NCI-H446 (cell line): ENCODE results near the gene NF1.

Source experiments
- DNase-seq, 2 experiments: peaks; one replicate each; lab custom pipeline; 2025; lab: John Stamatoyannopoulos, UW

The NF1 gene

GRCh38 chr17:31386542-31387075 lies 291.8 kb downstream of the NF1 start:
- no peak for DNase-seq

- DNase-seq, result no peak
Measured at GRCh38 chr17:31387438-31387837, 292.7 kb downstream of the NF1 start.

GRCh38 chr17:31388351-31388750 lies 293.6 kb downstream of the NF1 start:
- no peak for DNase-seq

DNA sequence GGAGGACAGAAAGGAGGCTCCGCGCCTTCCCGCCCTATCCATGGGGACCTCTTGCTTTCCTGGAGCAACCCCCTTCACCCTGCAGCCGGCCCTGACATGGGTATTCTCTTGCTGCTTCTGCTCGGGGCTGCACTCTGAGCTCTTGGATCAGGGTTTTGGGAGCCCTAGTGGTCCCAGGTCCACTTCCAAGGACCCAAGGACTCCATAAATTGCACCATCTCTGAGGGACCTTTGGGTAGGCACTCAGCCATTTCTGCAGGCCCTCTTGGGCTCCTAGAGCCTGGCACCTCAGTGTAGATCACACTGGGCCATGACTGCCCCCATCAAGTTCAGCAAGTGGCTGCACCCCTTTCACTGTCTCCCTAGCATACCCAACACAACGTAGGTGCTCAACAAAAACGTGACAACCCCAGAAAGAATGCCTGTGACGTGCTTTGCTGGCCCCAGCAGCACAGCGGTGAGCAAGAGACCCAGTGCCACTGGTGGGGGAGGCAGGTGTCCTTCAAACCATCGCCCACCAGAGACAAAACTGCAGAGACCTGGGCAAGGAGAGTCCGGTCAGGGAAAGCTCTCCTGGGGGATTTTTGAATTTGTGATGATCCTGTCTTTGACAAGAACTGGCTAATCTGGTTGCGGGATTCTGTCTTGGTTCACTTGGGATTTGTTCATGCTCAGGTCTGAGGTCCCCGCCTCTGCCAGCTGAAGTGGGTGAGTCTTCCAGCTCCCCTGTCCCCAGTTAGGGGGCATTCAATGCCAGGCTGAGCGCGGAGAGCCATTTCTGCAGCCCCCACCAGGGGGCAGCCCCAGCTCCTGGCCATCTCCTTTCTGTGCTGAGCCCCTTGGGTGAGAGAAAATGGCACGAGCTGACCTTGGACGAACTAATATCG lies 294.2 kb downstream of the NF1 start:
- DNase-seq, result peak; percentile 8 to 53

- no peak for DNase-seq
Measured at GRCh38 chr17:31389657-31390381, 295.0 kb downstream of the NF1 start.

DNA sequence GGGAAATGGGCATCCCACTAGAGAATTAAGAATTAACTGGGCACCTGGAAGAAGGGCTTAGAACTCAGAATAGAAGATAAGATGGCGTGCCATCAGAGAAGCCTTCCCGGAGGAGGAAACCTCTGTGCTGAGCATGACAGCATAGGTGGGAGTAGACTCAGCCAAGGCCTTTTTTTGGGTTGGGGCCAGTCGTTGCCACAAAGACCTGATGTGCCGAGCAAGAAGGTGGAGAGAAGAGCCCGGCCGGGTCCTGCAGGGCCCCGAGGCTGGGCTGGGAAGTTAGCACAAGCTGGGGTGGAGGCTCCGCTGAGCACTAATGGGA lies 295.6 kb downstream of the NF1 start:
- no peak for DNase-seq

DNA sequence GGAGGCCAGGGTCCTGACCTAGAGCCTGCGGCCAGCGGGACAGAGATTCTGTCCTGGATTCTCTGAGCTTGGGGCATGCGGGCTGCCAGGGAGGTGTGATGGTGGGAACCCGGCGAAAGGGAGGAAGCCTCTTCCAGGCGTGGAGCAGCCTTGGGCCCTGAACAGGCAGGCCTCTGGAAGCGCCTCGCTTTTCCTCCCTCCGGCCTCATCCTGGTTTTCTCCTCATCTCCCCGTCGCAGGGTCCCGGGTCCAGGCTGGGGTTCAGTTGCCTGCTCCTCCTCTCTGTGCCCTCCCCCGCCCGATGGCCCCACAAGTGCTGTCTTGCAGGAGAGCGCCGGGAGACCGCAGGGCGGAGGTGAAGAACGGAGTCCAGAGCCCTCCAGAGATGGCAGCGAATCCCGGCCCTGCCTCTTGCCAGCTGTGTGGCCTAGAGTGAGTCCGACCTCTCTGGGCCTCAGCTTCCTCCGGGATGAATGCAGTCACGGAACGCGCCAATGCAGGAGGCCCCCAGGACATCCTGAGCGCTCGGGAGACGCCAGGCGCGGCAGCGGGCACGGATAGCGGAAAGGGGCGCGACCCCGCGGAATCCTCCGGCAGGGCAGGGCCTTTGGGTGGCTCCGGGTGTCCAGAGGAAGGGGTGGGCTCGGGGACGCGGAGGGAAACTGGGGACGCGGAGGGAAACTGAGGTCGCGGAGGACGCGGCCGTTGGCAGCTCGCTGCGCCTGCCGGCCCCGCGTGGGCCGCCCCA lies 296.1 kb downstream of the NF1 start:
- no peak for DNase-seq

DNA sequence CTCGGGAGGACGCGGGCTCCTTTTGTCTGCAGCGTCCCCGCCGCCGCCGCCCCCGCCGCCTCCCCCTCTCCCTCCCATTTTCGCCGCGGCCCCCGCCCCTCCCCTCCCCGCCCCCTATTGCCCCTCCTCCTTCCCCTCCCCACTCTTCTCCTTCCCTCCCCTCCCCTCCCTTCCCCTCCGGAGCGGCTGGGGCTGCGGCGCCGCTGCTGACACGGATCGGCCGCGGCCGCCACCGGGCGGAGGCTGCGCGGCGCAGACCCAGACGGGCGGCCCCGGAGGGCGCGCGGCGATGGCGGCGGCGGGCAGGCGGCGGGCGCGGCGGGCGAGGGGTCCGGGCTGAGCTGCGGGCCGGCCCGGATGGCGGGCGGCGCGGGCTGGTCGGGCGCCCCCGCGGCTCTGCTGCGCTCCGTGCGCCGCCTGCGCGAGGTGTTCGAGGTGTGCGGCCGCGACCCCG lies 296.7 kb downstream of the NF1 start, which contains the start of gene RAB11FIP4:
RAB11FIP4 (plus strand) TSS at position 180 of the 454 bp plus-strand sequence; CDS start at position 358, 178 bp downstream.
- peak in 1 of 2 experiments; percentile 33 for DNase-seq

DNA sequence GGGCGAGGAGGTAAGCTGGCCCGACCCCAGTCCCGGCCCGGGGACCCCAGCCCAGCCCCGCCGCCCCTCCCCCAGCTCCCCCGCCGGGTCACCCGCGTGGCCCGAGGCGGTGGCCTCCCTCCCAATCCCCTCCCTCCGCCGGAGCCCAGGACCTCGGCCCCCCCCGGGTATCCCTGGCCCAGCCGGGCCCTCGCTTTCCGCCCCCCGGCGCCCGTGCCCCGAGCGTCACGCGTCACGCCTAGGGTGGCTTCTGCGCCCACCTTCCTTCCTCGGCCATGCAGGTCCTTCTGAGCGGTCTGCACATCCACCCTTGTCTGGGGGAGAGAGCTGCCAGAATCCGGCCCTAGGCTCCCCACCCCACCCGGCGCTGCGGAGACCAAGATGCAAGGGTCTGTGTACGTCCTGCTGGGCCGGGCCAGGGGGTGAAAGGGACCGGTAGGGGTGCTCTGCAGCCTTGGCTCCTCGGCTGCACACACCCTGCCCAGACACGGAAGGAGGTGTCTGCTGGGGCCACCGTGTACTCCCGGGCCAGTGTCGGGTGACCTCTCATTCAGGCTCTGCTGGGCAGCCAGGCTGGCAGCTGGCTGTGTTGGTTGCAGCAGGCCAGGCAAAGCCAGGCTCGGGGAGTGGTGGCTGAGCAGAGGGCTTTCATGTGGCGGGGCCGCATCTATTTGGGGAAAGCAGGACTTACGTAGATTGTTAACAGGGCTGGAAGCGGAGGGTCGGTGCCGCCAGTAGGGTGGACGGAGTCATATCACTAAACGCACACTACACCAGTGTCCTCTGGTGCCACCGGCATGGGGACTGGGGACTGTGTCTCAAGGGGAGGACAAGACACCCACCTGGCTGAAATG lies 297.5 kb downstream of the NF1 start:
- no peak for DNase-seq

DNA sequence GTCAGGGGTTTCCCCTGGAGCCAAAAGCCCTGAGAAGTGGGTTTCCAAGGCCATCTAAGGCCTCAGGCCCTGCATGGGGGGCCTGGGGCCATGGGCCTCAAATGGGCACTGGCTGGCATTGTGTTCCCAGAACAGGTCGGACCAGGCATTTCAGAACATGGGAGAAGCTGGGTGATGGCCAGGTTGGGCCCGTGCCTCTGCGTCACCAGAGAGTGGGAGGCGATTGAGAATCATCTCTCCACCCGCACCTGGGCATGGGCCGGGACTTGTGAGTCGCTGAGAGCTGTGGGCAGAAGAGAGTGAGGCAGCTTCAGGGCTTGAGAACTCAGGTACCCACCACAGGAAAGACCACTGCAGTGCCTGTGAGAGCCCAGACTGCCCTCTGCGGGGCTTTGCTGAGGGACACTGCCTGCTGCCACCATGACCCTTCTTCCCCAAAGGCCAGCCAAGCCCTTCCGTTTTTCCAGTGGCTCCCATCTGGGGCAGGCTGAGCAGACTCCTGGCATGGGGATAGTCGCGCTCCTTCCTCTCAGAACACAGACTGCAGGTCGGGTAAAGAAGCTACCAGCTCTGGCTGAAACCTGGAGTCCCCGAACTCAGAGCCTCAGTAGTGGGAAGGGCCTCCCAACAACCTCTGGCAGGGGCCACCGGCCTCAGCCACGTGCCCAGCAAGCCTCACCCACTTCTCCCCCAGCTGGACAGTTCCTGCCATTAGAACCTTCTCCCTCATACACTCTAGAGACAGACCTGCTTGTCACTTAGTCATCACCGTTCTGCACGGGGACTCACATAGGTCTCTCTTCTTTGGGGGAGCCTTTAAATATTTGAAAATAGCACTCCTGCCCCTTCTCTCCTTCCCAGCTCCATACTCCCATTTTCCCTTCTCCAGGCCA lies 298.3 kb downstream of the NF1 start:
- peak in 1 of 2 experiments; percentile 5 for DNase-seq

- no peak for DNase-seq
Measured at GRCh38 chr17:31393749-31394146, 299.0 kb downstream of the NF1 start.

DNA sequence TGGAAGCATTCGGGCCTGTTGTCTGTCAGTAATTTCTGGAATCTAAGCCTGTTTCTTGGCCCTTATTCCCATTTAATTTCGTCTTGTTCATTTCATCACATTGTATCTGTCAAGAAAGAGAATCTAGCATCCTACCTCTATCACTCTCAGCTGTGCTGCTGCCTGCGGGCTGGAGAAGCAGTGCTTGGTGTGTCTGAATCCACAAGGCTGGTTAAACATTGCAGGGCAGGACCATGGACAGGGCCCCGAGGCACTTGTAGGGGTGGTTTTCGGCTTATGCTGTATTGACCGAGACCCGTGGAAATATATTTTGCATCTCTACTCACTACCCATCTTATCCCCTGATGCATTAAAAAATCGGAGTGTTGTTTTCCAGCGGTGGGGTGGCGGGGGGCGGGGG lies 299.8 kb downstream of the NF1 start:
- no peak for DNase-seq

GRCh38 chr17:31397256-31397939 lies 302.6 kb downstream of the NF1 start:
- no peak for DNase-seq

- peak in 1 of 2 experiments; percentile 11 for DNase-seq
Measured at GRCh38 chr17:31398381-31399311, 303.9 kb downstream of the NF1 start.

- DNase-seq, result no peak
Measured at GRCh38 chr17:31400481-31400950, 305.7 kb downstream of the NF1 start.

DNA sequence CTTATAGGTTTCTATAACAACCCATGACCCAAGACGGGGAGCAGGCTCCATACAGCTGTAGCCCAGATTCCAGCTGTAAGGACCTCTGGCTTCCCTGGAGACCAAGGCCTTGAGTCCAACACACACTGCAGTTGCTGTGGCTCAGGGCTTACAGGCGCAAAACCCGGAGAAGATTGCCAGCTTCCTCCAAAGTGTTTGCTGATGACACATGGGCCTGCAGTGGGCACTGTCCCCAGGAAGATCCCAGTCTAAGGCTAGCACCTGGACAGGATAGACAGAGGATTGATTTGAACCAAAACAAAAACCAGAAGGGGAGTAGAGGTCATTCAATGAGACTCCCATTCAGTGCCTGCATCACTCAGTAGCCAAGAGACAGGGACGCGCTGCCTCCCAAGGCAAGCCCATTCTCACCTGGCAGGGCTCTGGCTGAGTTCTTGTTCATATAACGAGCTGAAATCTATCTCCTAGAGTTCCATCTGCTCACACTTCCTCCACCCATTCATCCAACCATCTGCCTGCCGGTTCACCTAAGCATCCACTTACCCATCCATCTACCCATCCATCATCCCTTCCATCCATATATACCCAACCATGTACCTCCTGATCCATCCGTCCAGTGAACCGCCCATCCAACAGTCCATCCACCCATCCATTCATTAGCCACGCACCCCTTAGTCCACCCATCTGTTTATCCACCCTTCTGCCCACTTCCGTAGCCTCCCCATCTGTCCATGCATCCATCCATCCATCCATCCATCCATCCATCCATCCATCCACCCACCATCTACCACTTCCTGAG lies 306.9 kb downstream of the NF1 start:
- DNase-seq, result no peak
